GM12878 (cell line): ENCODE results near the gene C16orf92. TPM values are rescaled to one million over a fixed set of nuclear protein-coding genes. Genes with fewer than 3 reads are reported as not detected.

ENCODE experiments used
- ATAC-seq: fragments of 200-7000 bp; cut with Tn5 transposase; 3 replicates; pipeline ENCODE4 v1.9.1; 2020; ENCODE audit warnings: mild to moderate bottlenecking, moderate library complexity
- BruUV-seq: library from RNA; stranded (reverse); fragments of 400-500 nt; replicated peaks from 2 replicates; lab custom pipeline; 2021; lab: Mats Ljungman, UMichigan
- CTCF ChIA-PET: fragments of 300-600 bp; sonication (Branson Sonifier 250); formaldehyde crosslinking; extraction: SDS; loops from one replicate; lab custom pipeline; 2021; ENCODE audit warnings: inconsistent platforms; lab: Yijun Ruan, JAX
- POLR2A ChIA-PET: fragments of 350-600 bp; formaldehyde crosslinking; extraction: SDS; loops from one replicate; lab custom pipeline; 2021; ENCODE audit warnings: inconsistent platforms; lab: Charles Lee
- RAD21 ChIA-PET: fragments of 300-600 bp; sonication (Branson Sonifier 250); formaldehyde crosslinking; loops from one replicate; lab custom pipeline; 2023; ENCODE audit warnings: antibody characterized with exemption; ENCODE audit not compliant: unreplicated experiment; lab: Charles Lee
- SMC1A ChIA-PET: fragments of 300-600 bp; sonication (Branson Sonifier 250); formaldehyde crosslinking; loops from one replicate; lab custom pipeline; 2023; ENCODE audit not compliant: unreplicated experiment, uncharacterized antibody; lab: Charles Lee
- DNase-seq: peaks from one replicate; pipeline ENCODE4 v3.0.0-alpha.2; 2011; ENCODE audit warnings: low read depth, low spot score
- FAIRE-seq: peaks from 3 replicates; lab custom pipeline; 2011; peaks lifted over from hg19 to GRCh38; lab: Jason Lieb, UNC
- H2AFZ ChIP-seq: 2 replicates; pipeline ENCODE4 v1.6.0; 2011; ENCODE audit warnings: low read depth, low read length, control low read depth; ENCODE audit not compliant: control insufficient read depth
- H3K27ac ChIP-seq: 2 replicates; pipeline ENCODE4 v1.5.1; 2011; ENCODE audit warnings: control low read depth; ENCODE audit not compliant: control insufficient read depth, insufficient read depth
- H3K27me3 ChIP-seq, 2 experiments: replicated peaks in 1 of 2; 2 replicates each; pipeline versions ENCODE4 v1.6.0 to v1.6.1; 2011; ENCODE audit warnings: low read length in 1 of 2; ENCODE audit not compliant: control insufficient read depth in 2 of 2, insufficient read depth in 2 of 2
- H3K36me3 ChIP-seq, 2 experiments: 2 replicates each; pipeline ENCODE4 v1.5.1; 2011; ENCODE audit warnings: low read length in 1 of 2; ENCODE audit not compliant: control insufficient read depth in 2 of 2, insufficient read depth in 2 of 2
- H3K4me1 ChIP-seq: 2 replicates; pipeline ENCODE4 v1.6.1; 2011; ENCODE audit warnings: mild to moderate bottlenecking, low read length, moderate library complexity, mixed read lengths; ENCODE audit not compliant: control insufficient read depth, insufficient read depth
- H3K4me2 ChIP-seq: 2 replicates; pipeline ENCODE4 v1.6.0; 2011; ENCODE audit warnings: control low read depth; ENCODE audit not compliant: control insufficient read depth, insufficient read depth
- H3K4me3 ChIP-seq: fragments of 200-600 bp; sonication (generic); 2 replicates; pipeline ENCODE4 v1.5.1; 2016
- H3K79me2 ChIP-seq: 2 replicates; pipeline ENCODE4 v1.6.0; 2011; ENCODE audit warnings: low read length; ENCODE audit not compliant: control insufficient read depth, insufficient read depth
- H3K9ac ChIP-seq: 2 replicates; pipeline ENCODE4 v1.8.0; 2011; ENCODE audit warnings: low read length, control low read depth, mixed read lengths; ENCODE audit not compliant: control insufficient read depth, insufficient read depth
- H3K9me3 ChIP-seq: replicated peaks from 3 replicates; pipeline ENCODE4 v1.5.1; 2011; ENCODE audit warnings: mild to moderate bottlenecking, low read length; ENCODE audit not compliant: control insufficient read depth, insufficient read depth
- H4K20me1 ChIP-seq: 2 replicates; pipeline ENCODE4 v1.6.0; 2011; ENCODE audit not compliant: control insufficient read depth, insufficient read depth
- BHLHE40 ChIP-seq, 2 experiments: fragments of 450-650 bp in 1 of 2; IDR thresholded peaks; 2 replicates each; pipeline ENCODE4 v1.6.1; 2011 to 2017; ENCODE audit warnings: low read depth in 2 of 2, borderline replicate concordance in 1 of 2, improper control_type of control experiment in 1 of 2, low read length in 1 of 2, mild to moderate bottlenecking in 1 of 2
- CHD4 ChIP-seq: fragments of 200-600 bp; sonication (generic); IDR thresholded peaks from 2 replicates; pipeline ENCODE4 v1.6.1; 2016; ENCODE audit warnings: mild to moderate bottlenecking
- NFYB ChIP-seq: IDR thresholded peaks from 2 replicates; pipeline ENCODE4 v1.6.1; 2011; ENCODE audit warnings: low read depth, mild to moderate bottlenecking, low read length, improper control_type of control experiment, moderate library complexity; ENCODE audit not compliant: insufficient read depth
- NKRF ChIP-seq: fragments of 450-650 bp; conservative IDR thresholded peaks from 2 replicates; pipeline ENCODE4 v1.6.1; 2017; ENCODE audit warnings: mild to moderate bottlenecking, moderate library complexity
- NRF1 ChIP-seq: conservative IDR thresholded peaks from 2 replicates; pipeline ENCODE4 v1.6.1; 2011; ENCODE audit warnings: mild to moderate bottlenecking, low read depth, low read length, improper control_type of control experiment
- RB1 ChIP-seq: fragments of 450-650 bp; formaldehyde crosslinking; IDR thresholded peaks from 2 replicates; pipeline ENCODE4 v1.6.1; 2017; ENCODE audit warnings: mild to moderate bottlenecking, borderline replicate concordance
- RFX5 ChIP-seq: IDR thresholded peaks from 2 replicates; pipeline ENCODE4 v1.6.1; 2011; ENCODE audit warnings: low read depth, low read length, improper control_type of control experiment
- SREBF2 ChIP-seq: IDR thresholded peaks from 2 replicates; pipeline ENCODE4 v1.6.1; 2012; ENCODE audit warnings: mild to moderate bottlenecking, low read length
- TBL1XR1 ChIP-seq: IDR thresholded peaks from 2 replicates; pipeline ENCODE4 v1.6.1; 2012; ENCODE audit warnings: low read depth, low read length, improper control_type of control experiment
- TCF12 ChIP-seq: IDR thresholded peaks from 2 replicates; pipeline ENCODE4 v1.6.1; 2011; ENCODE audit warnings: low read depth, mild to moderate bottlenecking, low read length
- ZBTB4 ChIP-seq: fragments of 450-650 bp; formaldehyde crosslinking; IDR thresholded peaks from 2 replicates; pipeline ENCODE4 v1.4.0; 2022; ENCODE audit warnings: mild to moderate bottlenecking, moderate library complexity
- ZNF207 ChIP-seq: fragments of 450-650 bp; IDR thresholded peaks from 2 replicates; pipeline ENCODE4 v1.6.1; 2014; ENCODE audit warnings: antibody characterized with exemption, mild to moderate bottlenecking, borderline replicate concordance
- ZNF24 ChIP-seq: fragments of 450-650 bp; IDR thresholded peaks from 2 replicates; pipeline ENCODE4 v1.6.1; 2017; ENCODE audit warnings: antibody characterized with exemption, mild to moderate bottlenecking
- ZNF274 ChIP-seq: IDR thresholded peaks from one replicate; pipeline ENCODE4 v1.8.0; 2011; ENCODE audit not compliant: insufficient read length, insufficient read depth
- ZZZ3 ChIP-seq: IDR thresholded peaks from 2 replicates; pipeline ENCODE4 v1.6.1; 2011; ENCODE audit warnings: low read depth; ENCODE audit not compliant: control insufficient read depth, insufficient read length
- WGBS: methylation state at CpG from one replicate; pipeline ENCODE4 v1.1.6; 2016; ENCODE audit warnings: low lambda C conversion rate; ENCODE audit not compliant: insufficient replicate concordance, insufficient coverage; ENCODE audit errors: missing lambda C conversion rate; 5-methylcytosine and 5-hydroxymethylcytosine counted together
- in situ Hi-C: fragments of 300-500 bp; cut with MboI; formaldehyde crosslinking; loops from 9 replicates; pipeline ENCODE4 v1.14.3; 2018; ENCODE audit warnings: mixed read lengths
- intact Hi-C: fragments of 100-400 bp; cut with micrococcal nuclease; formaldehyde crosslinking; loops from one replicate; pipeline ENCODE4 v1.14.2; 2022; ENCODE audit not compliant: unreplicated experiment
- polyA plus RNA-seq, 11 experiments: library from polyadenylated mRNA; depleted of rRNA in 4 of 11; unstranded in 6 of 11; stranded (reverse) in 5 of 11; fragments of >200 nt; fragmentation: Nextera tagmentation in 4 of 11; fragmentation: Illumina TruSeq in 1 of 11; extraction: Ambion mirVana in 4 of 11; extraction: Trizol in 1 of 11; gene quantifications; 1 replicate in 1 of 11; 2 replicates in 10 of 11; pipeline versions ENCODE4 v1.2.1 to v1.2.3, GENCODE V29; 2011 to 2016; ENCODE audit warnings: inconsistent platforms in 2 of 11, missing spikeins in 2 of 11, low read depth in 1 of 11
- total RNA-seq, 4 experiments: library from RNA; depleted of rRNA in 3 of 4; stranded (reverse); fragments of >200 nt in 3 of 4; fragmentation: Illumina TruSeq in 1 of 4; extraction: Trizol in 1 of 4; gene quantifications; 2 replicates each; pipeline versions ENCODE4 v1.2.1 to v1.2.3, GENCODE V29; 2013 to 2021
- TF ChIP-seq, protein P1 (sequence below): IDR thresholded peaks from 2 replicates; pipeline ENCODE4 v1.6.1; 2012; ENCODE audit warnings: low read depth, low read length, improper control_type of control experiment

Gene C16orf92
- total and polyA plus RNA-seq, 10 of the 15 experiments (the other 5 are each of a cell fraction or from before 2014, with no cell fraction given), result not detected

- Histone ChIP-seq H3K27ac (no peak overlapping the region), H2AFZ (no peak overlapping the region), H3K4me2 (no peak overlapping the region), H3K9ac (no peak overlapping the region), H3K4me3 (no peak overlapping the region), H3K9me3 (no peaks in the 10 kb centered on the region), H3K27me3 (no peaks in the 10 kb centered on the region), H4K20me1 (no peaks in the 10 kb centered on the region), H3K79me2 (no peaks in the 10 kb centered on the region), H3K36me3 (peaks cover 0 to 6% of the 10 kb centered on the region in 2 experiments), H3K4me1 (no peaks in the 10 kb centered on the region)
- TF ChIP-seq ZNF207 (no peak), TCF12 (no peak), ZNF24 (no peak), RFX5 (no peak), TBL1XR1 (no peak), ZZZ3 (no peak), NRF1 (no peak), BHLHE40 (IDR thresholded peaks at IDR 0.05; ENCODE audit: borderline replicate concordance in 1 of 2, low read depth in 2 of 2, low read length in 1 of 2) (no peak), ZNF274 (no peak), CHD4 (no peak), NKRF (no peak), ZBTB4 (no peak), RB1 (no peak), SREBF2 (no peak), NFYB (no peak)
- TF ChIP-seq, protein P1, sequence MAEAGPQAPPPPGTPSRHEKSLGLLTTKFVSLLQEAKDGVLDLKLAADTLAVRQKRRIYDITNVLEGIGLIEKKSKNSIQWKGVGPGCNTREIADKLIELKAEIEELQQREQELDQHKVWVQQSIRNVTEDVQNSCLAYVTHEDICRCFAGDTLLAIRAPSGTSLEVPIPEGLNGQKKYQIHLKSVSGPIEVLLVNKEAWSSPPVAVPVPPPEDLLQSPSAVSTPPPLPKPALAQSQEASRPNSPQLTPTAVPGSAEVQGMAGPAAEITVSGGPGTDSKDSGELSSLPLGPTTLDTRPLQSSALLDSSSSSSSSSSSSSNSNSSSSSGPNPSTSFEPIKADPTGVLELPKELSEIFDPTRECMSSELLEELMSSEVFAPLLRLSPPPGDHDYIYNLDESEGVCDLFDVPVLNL, result no peak
- POLR2A ChIA-PET, result interaction anchor here (0.5 kb wide), 1 partner anchor 85 kb away, joined by 6 read pairs; no protein-coding TSS in a partner anchor
- BruUV-seq, result no TSS peak
- FAIRE-seq (no peak), ATAC-seq (no peak), DNase-seq (no peak)
- WGBS, result 93% methylated on average over 19 of the region's 19 CpGs
- CTCF ChIA-PET, result interaction anchor here (0.6 kb wide), 1 partner anchor 293 kb away, joined by 3 read pairs; no protein-coding TSS in a partner anchor
- RAD21 ChIA-PET, result no interaction called here
- SMC1A ChIA-PET, result no interaction called here
- in situ Hi-C loops (loop anchor here (25.0 kb wide), 1 partner anchor 890 kb away; no protein-coding TSS in a partner anchor), intact Hi-C loops (no loop called here)
Measured at GRCh38 chr16:30002614-30003346, 20.2 kb upstream of the C16orf92 start.
